GM12864 (cell line): ENCODE measurements around the gene TBC1D24.

ENCODE experiments used
- DNase-seq: peaks from one replicate; pipeline ENCODE4 v3.0.0-alpha.2; 2011; ENCODE audit warnings: low read depth
- H3K4me3 ChIP-seq: 2 replicates; pipeline ENCODE4 v1.5.1; 2011; ENCODE audit warnings: mild to moderate bottlenecking, low read depth, low read length, control low read depth
- TF ChIP-seq, protein P1 (sequence below): IDR thresholded peaks from 2 replicates; pipeline ENCODE4 v1.5.1; 2011; ENCODE audit warnings: low read depth, mild to moderate bottlenecking, moderate library complexity, low read length, control low read depth, inconsistent platforms; ENCODE audit errors: missing control alignments

TBC1D24 gene

GRCh38 chr16:2468725-2469398 lies 6.1 kb upstream of the TBC1D24 start:
- TF ChIP-seq, protein P1, sequence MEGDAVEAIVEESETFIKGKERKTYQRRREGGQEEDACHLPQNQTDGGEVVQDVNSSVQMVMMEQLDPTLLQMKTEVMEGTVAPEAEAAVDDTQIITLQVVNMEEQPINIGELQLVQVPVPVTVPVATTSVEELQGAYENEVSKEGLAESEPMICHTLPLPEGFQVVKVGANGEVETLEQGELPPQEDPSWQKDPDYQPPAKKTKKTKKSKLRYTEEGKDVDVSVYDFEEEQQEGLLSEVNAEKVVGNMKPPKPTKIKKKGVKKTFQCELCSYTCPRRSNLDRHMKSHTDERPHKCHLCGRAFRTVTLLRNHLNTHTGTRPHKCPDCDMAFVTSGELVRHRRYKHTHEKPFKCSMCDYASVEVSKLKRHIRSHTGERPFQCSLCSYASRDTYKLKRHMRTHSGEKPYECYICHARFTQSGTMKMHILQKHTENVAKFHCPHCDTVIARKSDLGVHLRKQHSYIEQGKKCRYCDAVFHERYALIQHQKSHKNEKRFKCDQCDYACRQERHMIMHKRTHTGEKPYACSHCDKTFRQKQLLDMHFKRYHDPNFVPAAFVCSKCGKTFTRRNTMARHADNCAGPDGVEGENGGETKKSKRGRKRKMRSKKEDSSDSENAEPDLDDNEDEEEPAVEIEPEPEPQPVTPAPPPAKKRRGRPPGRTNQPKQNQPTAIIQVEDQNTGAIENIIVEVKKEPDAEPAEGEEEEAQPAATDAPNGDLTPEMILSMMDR, result no peak
- no peak for DNase-seq
- peak overlapping the region; percentile 49; the same call in 1 of the 2 replicates for H3K4me3 ChIP-seq

DNA sequence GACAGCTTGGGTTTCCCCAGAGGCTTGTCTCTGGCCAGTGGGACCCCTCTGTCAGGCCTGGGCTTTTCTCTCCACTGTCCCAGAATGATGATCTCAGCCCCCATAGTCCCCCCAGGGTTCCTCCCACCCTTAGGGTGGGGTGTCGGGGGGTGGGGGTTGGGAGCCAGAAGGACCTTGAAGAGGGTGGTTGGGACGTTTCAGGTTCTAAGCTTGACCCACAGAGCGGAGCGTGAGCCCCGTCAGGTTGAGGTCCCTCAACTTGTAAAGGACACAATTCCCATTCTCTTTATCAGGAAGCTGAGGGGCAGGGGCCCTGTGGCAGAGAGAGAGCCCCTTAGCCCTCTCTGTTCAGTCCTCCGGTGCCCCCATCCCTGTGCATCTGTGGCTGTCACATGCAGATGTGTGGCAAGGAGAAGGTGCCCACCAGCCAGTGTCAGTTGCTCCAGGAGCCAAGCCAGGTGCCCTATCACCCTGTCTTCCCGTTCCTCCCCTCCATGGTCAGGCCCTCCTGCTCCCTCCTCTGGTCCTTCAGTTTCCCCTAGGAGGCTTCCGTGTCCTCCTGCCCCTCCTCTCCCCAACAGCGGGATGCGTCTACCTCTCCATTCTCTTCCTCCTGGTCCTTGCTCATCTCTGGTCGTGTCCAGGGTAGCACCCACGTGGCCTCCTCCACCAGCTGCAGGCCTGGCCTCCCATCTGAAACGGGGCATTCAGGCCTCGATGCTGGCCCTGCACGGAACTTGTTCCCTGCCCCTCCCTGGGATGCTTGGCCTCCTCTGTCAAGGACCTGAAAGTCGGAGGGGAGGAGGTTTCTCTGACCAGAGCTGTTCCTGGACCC lies 5.3 kb upstream of the TBC1D24 start:
- H3K4me3 ChIP-seq, result no peak overlapping the region
- TF ChIP-seq, protein P1, result no peak
- no peak for DNase-seq

DNA sequence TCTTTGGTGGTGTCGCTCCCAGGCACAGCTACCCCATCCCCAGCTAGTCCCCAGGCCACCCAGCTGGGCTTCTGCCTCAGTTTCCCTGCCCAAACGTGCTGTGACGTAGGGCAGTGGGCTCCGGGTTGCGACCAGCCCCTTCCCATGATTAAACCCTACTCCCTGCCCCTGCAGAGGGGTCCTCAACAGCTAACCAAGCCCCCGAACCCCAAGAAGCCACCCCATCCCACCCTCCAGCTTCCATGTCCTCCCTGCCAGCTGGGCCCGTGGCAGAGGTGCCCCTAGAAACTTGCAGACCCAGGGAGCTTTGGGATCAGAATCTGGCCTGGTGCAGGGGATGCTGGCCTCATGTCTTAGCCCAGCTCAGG lies 4.7 kb upstream of the TBC1D24 start:
- no peak for DNase-seq
- H3K4me3 ChIP-seq, result no peak overlapping the region
- TF ChIP-seq, protein P1, result no peak

DNA sequence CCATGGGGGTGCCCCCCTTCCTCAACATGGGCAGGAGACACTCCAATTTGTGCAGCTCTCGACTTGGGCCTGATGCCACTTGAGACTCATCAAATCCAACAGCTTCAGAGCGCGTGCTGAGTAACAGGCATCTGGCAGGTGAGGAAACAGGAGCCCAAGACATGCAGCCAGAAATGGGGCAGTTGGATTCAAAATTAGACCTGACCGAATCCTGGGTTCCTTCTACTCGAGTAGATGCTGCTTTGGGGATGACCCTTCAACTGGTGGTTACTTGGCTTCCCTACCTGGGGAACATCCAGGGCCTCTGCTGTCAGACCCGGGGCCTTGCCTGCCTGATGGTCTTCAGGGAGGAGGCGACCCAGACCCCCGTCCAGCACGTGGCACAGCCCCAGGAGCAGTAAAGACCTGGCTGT lies 4.3 kb upstream of the TBC1D24 start:
- no peak overlapping the region for H3K4me3 ChIP-seq
- no peak for DNase-seq
- TF ChIP-seq, protein P1, result no peak

DNA sequence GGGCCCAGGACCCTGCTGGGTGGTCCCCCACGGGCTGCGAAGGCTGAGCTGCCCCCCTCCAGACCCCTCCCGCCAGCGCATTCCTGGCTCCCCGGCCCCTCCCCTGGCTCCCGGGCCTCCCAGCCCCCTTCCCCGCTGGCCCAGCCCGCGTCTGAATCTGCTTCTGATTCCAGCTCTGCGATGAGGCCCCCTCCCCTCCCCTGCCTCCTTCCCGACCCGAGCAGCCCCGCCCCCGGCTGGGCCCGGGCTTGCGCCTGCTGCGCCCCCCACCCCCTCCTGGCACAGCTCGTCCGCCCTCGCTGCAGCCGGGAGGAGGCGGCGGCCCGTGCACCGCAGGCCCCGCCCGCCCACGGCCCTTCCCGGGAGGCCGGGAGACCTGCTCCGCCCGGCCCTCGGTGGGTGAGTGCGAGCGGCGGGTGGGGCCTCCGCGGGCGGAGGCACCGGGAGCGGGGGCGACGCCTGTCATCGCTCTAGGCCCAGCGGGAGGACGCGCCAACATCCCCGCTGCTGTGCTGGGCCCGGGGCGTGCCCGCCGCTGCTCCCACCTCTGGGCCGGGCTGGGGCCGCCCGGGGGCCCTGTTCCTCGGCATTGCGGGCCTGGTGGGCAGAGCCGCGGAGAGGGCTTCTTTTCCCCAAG lies 3.8 kb upstream of the TBC1D24 start, which contains the start of gene NTN3:
NTN3 (plus strand) TSS at position 282 of the 637 bp plus-strand sequence. CDS start 405 bp downstream, outside the sequence.
- DNase-seq, result no peak

GRCh38 chr16:2471653-2472487 lies 3.1 kb upstream of the TBC1D24 start:
- TF ChIP-seq, protein P1, result no peak
- H3K4me3 ChIP-seq, result no peak overlapping the region
- no peak for DNase-seq

More for the DNA sequence above, 3.8 kb upstream of the TBC1D24 start, which contains the start of gene NTN3:
- no peak within 1 kb of the TSS for H3K4me3 ChIP-seq
- TF ChIP-seq, protein P1, result no peak
